Kidney (tissue), 14 donors: ENCODE data around the gene HHAT. TPM values are rescaled to one million over a fixed set of nuclear protein-coding genes. Genes with fewer than 3 reads are reported as not detected.

ENCODE experiments used
- DNase-seq, 5 donors: peaks; one replicate each; pipeline ENCODE4 v3.0.0-alpha.2; 2013 to 2020
- FAIRE-seq: peaks from 2 replicates; lab custom pipeline; 2012; peaks lifted over from hg19 to GRCh38; lab: Jason Lieb, UNC
- H3K27ac ChIP-seq, 2 donors: one replicate each; pipeline ENCODE4 v1.7.0; 2013; ENCODE audit warnings: low read depth in 2 of 2, low read length in 2 of 2, inconsistent platforms in 1 of 2
- H3K27me3 ChIP-seq: one replicate; pipeline ENCODE4 v1.7.1; 2013; ENCODE audit warnings: low read length, inconsistent platforms; ENCODE audit not compliant: control insufficient read depth, insufficient read depth
- H3K36me3 ChIP-seq, 3 donors: one replicate each; pipeline versions ENCODE4 v1.7.0 to v1.7.1; 2013; ENCODE audit warnings: low read length in 3 of 3, control low read depth in 1 of 3, inconsistent platforms in 1 of 3; ENCODE audit not compliant: insufficient read depth in 3 of 3, control insufficient read depth in 2 of 3
- H3K4me1 ChIP-seq, 3 donors: one replicate each; pipeline versions ENCODE4 v1.7.0 to v1.7.1; 2013; ENCODE audit warnings: low read length in 3 of 3, inconsistent platforms in 1 of 3, low read depth in 1 of 3; ENCODE audit not compliant: control insufficient read depth in 2 of 3, insufficient read depth in 2 of 3
- H3K4me3 ChIP-seq, 3 donors: one replicate each; pipeline versions ENCODE4 v1.7.0 to v1.8.1; 2013; ENCODE audit warnings: low read length in 3 of 3, control low read depth in 1 of 3, inconsistent platforms in 1 of 3
- H3K9ac ChIP-seq, 3 donors: one replicate each; pipeline versions ENCODE4 v1.7.0 to v1.7.1; 2013; ENCODE audit warnings: low read length in 3 of 3, control low read depth in 1 of 3, inconsistent platforms in 1 of 3
- H3K9me3 ChIP-seq, 3 donors: one replicate each; pipeline versions ENCODE4 v1.7.0 to v1.7.1; 2013; ENCODE audit warnings: low read length in 3 of 3, control low read depth in 1 of 3, inconsistent platforms in 1 of 3; ENCODE audit not compliant: control insufficient read depth in 2 of 3, insufficient read depth in 1 of 3
- CTCF ChIP-seq: IDR thresholded peaks from 3 replicates; pipeline ENCODE4 v1.5.1; 2012; ENCODE audit warnings: mild to moderate bottlenecking, moderate library complexity, borderline replicate concordance; ENCODE audit not compliant: insufficient read depth; ENCODE audit errors: extremely low read depth
- intact Hi-C: fragments of 100-400 bp; cut with DNase I; formaldehyde crosslinking; loops from one replicate; pipeline ENCODE4 v1.11.1; 2022
- polyA plus RNA-seq: library from polyadenylated mRNA; stranded (reverse); fragments of 350-450 nt; fragmentation: Illumina TruSeq; extraction: RNeasy Lipid Tissue Mini Kit (QIAGEN cat#74804); gene quantifications from one replicate; pipeline ENCODE4 v1.2.3, GENCODE V29; 2014; ENCODE audit warnings: low read depth, low replicate concordance; ENCODE audit not compliant: insufficient read depth
- total RNA-seq: library from RNA; stranded (reverse); fragmentation: NEBNext Ultra II Directional; extraction: Animal tissue kit (Norgen Biotek cat#: 25700); gene quantifications from one replicate; pipeline ENCODE4 v1.2.1, GENCODE V29; 2021
- donor health status: control.
- donor health status: control.
- donor health status: control.
- donor health status: control.
- donor health status: control.
- donor health status: DM: yes; HTN: yes; CAD: no.
- donor health status: Normal renal cell carcinoma (clear cell type).

HHAT gene
- total and polyA plus RNA-seq, 2 donors from 2014 or later, result 5.5 to 9.7 TPM

GRCh38 chr1:210447456-210448057 lies 118.9 kb downstream of the HHAT start:
- DNase-seq, result no peak
- TF ChIP-seq CTCF, result no peak
- H3K9ac ChIP-seq, result no peak overlapping the region
- no peaks in the 10 kb centered on the region for H3K9me3 ChIP-seq
- no peaks in the 10 kb centered on the region for H3K27me3 ChIP-seq
- no peak overlapping the region for H3K27ac ChIP-seq
- FAIRE-seq, result no peak
- intact Hi-C loops, result no loop called here
- no peaks in the 10 kb centered on the region for H3K4me1 ChIP-seq
- no peaks in the 10 kb centered on the region for H3K36me3 ChIP-seq
- H3K4me3 ChIP-seq, result no peak overlapping the region

GRCh38 chr1:210448297-210448892 lies 119.7 kb downstream of the HHAT start:
- Histone ChIP-seq H3K4me3 (no peak overlapping the region), H3K27ac (no peak overlapping the region), H3K9me3 (no peaks in the 10 kb centered on the region), H3K9ac (no peak overlapping the region), H3K4me1 (no peaks in the 10 kb centered on the region), H3K27me3 (no peaks in the 10 kb centered on the region), H3K36me3 (no peaks in the 10 kb centered on the region)
- DNase-seq, result peak in 2 of 5 donors; percentile 51 to 67
- TF ChIP-seq CTCF, result peak; percentile 53
- no peak for FAIRE-seq
- intact Hi-C loops, result no loop called here

GRCh38 chr1:210455840-210456603 lies 127.3 kb downstream of the HHAT start:
- TF ChIP-seq CTCF, result no peak
- Histone ChIP-seq H3K36me3 (no peaks in the 10 kb centered on the region), H3K4me3 (no peak overlapping the region), H3K27me3 (no peaks in the 10 kb centered on the region), H3K9me3 (no peaks in the 10 kb centered on the region), H3K27ac (no peak overlapping the region), H3K9ac (no peak overlapping the region), H3K4me1 (no peaks in the 10 kb centered on the region)
- DNase-seq (no peak), FAIRE-seq (no peak)
- intact Hi-C loops, result no loop called here
